22Rv1 (cell line): ENCODE results near the gene CMIP.

Experiments
- CTCF ChIP-seq: fragments of 450-650 bp; IDR thresholded peaks from 2 replicates; pipeline ENCODE4 v1.5.1; 2017; ENCODE audit warnings: mild to moderate bottlenecking
- ZFX ChIP-seq: fragments of 450-650 bp; IDR thresholded peaks from 2 replicates; pipeline ENCODE4 v1.6.1; 2017; ENCODE audit warnings: antibody characterized with exemption, borderline replicate concordance

GRCh38 chr16:81403601-81404391 lies 40.8 kb upstream of the CMIP start:
- TF ChIP-seq CTCF (peak; percentile 92), ZFX (no peak)
